C1 segment of cervical spinal cord (tissue), 14 donors: ENCODE results near the gene FOSL2.

ENCODE experiments used
- DNase-seq, 14 donors: peaks; one replicate each; lab custom pipeline; 2025; lab: John Stamatoyannopoulos, UW

FOSL2 gene

DNA sequence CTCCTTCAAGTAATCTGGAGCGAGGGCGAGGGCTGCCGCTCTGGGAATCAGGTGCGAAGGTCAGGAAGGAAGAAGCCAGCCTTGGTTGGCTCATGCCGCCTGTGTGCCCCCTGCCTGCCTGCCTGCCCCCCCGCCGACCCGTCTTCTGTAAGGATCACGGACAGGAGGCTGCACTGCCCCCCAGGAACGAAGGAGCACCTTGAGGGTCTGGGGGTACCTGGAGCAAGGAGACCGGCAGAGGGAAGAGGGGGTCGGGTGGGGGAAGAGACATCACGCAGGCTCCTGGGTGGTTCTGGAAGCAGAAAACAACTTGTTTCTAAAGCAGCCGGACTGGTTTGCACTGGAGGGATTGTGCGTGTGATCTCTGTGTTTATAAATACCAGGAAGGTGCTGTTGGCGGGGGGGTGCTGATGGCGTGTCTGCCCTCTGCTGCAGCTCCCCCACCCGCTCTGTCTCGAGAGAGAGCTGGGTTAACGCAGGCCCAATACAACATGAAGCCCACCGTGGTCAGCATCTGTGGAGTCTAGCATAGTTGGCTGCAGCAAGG lies 1.7 kb downstream of the FOSL2 start:
- DNase-seq: peak in 2 of 14 donors; percentile 32 to 33

DNA sequence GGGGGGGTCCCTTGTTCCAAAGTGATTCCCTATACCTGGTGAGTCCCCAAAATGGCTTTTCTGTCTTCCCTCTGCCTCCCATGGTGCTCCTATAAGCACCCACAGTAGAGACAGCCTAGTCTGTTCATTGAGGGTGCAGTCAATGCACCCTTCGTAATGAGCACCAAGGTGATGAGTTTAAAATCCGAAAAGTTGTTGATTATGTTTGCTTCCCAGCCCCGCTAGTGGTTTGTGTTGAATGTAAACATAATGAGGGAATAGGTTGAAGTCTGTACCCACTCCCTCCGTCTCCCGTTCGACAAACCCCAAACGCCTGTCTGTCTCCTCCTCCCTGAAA lies 2.3 kb downstream of the FOSL2 start:
- no peak for DNase-seq

DNA sequence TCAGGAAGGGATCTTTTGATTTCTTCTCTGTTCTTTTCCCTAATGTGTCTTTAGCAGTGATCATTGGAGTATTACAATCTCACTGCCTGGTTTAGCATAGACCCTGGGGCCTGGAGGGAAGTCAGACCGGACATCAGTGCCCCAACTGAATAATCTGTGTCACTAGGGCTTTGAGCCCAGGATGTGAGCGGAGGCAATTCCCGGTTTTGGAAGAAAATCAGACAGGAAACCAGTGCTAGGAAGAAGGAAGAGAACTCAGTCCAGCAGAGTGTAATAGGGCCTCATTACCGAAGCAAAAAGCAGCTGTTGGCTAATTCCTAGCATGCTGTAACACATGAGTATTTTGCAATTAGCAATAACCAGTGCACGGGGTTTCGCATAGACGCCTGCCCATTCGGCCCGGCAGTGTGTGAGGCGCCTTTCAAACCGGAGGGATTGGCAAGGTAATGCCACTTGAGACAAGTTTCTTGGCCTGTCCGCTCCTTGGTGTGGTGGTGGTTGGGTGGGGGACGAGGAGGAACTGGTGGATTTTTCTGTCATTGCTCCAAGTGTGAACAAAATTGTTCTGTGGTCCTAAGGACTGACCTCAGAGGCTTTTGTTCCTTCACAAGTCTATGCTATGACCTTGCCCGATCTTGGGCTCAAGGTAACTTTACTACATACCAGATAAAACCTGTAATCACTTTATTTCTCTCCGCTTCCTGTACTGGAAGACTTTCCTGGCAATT lies 2.8 kb downstream of the FOSL2 start:
- peak in 6 of 14 donors; percentile 23 to 74 (median 43) for DNase-seq

DNA sequence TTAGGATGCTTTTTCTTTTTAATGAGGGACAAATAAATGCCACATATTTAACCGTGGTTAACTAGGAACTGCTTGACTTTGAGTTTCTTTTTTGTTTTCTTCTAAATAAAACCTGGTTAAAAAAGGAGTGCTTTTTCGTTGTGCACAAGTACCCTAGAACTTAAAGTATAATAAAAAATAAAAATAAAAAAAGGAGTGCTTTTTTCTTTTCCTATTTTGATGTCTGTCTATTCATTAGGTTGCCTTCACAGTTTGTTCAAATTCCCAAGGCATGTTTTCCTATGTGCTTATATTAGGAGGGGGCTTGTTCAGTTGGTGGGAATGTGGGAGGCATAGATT lies 4.4 kb downstream of the FOSL2 start:
- no peak for DNase-seq

DNA sequence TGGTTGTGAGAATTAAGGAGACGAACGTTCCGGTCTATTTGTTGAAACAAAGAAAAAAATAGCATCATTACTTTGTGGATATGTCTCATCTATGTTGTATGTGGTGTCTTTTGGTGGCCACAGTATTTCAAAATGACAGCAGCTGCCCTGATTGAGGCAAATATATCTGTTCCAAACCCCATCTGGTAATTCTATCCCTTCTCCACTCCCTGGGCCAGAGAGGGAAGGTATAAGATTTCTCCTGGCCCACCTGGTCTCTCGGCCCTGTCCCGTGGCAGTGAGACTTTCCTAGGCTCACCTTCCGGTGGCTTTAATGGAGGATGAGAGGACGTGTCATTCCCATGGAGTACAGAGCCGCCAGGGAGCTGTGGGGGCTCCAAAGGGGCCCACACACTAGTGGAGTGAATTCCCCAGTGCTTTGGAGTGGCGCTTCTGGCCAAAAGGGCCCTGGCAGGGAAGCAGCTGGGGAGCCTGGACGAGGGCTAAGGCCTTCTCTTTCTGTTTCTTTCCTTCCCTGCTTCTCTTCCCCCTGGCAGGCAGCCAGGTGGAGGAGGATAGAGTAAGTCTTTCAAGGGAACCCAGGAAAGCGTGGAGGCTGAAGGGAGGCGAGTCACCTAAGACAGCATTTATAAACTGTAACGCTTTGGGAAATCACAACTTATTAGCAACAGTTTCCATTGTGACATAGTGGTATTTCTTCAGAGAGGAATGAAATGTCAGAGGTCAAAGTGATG lies 5.6 kb downstream of the FOSL2 start:
- peak in 3 of 14 donors; percentile 14 to 29 (median 26) for DNase-seq

DNA sequence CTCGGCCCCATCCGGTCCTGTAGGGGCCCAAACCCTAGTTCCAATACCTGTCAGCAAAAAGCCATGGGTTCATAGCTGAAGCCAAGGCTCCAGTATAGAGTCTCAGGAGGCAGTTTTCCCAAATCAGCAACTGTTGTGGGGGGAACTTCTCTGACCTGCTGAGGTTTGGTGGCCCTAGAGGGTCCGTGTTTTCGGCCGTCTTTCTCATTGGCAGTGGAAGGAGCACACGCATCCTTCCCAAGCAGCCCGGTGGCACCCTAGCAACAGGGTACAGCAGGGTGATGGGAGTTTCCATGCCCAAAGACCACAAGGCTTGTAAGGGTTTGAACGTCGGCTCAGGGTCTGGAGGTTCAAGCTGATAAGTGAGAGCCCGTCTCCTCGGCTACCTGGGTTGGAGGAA lies 6.6 kb downstream of the FOSL2 start:
- no peak for DNase-seq

DNA sequence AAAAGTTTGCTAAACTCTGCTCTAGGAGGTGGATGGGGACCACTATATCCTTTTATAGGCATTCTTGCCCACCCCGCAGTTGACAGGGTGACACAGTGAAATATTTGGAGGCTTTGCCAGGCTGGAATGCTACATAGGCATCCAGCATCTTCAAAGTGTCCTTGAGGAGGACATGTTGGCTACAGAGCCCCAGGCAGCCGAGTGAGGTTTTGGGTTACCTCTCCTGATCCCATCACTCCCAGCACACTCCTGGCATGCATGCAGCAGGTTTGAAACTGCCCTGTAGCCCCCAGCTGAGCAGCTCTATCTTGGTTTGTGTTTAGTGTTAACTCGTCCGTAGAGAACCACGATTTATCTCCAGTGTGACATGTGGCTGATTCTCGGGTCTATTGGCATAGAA lies 7.3 kb downstream of the FOSL2 start:
- no peak for DNase-seq

DNA sequence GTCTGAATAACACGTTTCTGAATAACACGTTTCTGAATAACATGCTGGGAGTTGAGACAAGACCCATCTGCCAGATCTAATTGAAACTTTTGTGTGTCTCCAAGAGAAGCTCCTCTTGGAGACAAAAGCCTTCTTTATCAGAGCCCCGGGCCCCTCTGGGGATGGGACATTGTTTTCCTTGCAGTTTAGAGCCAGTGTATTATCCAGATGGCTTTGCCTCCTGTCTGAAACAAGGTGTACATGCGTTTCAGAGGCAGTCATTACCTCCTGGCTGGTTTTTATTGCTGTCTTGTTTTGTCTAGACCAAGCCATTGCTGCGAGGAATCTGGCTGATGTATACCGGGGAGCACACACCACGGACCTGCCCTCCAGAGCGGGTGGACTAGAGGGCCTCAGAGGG lies 7.8 kb downstream of the FOSL2 start:
- no peak for DNase-seq

DNA sequence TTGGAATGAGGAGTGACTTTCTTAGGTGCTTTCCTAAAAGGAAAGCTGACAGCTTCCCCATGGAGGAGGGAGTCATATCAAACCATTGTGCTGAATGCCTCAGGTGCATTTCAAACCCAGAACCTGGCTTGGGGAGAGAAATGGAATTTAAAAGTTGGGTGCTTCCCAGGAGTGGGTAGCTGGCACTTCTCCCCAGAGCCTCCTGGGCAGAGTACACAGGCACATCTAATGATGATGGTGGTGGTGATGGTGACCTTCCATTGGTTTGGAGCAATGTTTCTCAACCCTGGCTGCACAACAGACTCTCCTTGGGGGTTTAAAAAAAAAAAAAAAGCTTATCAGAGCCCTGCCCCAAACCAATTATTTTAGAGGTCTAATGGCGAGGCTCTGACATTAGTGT lies 8.3 kb downstream of the FOSL2 start:
- no peak for DNase-seq

DNA sequence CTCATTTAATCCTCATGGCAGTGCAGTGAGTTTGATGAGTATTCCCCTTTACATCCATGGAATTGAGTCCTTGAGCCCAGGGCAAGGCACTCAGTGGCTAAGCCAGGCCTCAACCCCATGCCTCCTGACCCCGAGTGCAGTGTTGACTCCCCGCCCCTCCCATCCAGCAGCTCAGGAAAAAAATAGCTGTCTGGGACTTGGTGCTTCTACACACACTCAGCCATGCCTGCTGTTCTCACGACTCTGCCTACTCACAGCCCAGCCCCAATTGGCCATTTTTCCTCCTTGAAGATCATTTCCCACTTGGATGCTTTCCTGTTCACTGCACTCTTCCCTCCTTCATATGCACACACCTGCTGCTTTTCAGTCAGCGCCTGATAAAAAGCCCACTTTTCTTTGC lies 8.8 kb downstream of the FOSL2 start:
- DNase-seq: no peak

DNA sequence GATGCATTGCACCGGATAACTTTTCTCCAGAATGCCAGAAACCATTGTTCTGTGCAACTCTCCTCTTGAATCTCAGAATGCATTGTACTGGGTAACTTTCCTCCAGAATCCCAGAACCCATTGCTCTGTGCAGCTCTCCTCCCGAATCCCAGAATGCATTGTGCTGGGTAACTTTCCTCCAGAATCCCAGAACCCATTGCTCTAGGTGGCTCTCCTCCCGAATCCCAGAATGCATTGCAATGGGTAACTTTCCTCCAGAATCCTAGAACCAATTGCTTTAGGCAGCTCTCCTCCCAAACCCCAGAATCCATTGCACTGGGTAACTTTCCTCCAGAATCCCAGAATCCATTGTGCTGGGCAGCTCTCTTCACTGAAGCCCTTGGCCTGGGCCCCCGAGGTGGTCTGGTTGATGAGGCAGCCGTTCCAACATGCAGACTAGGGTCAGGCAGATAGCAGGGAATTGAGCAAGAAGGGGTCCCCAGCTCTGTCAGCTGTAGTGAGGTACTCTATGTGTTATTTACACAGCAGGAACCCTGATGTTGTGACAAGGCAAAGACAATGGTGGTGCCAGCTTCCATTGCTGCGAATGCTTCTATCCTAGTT lies 9.4 kb downstream of the FOSL2 start:
- no peak for DNase-seq

DNA sequence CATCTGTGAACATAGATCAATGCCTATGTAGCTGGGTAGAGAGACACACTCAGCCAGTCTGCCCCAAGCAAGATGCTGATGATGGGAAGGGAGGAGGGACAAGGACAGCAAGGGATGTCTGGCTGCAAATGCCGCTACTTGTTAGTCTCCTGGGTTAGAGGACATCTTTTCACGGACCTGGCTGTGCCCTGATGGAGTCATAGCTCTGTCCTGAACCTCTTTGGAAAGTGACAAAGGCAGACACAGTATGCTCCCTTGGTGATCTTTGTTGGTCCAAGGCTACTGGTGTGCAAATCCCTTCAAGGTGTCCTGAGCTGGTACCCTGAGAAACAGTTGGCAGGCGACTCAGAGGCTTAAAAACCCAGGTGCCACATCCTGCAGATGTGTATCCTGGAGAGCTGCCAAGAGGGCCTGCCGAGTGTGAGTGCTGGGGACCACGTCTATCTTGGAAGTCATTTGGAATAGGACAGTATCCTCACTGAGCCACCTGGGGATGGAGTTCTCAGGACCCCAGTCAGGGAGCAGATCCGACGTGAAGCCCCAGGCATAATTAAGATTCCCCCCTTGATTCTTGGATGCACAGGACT lies 10.8 kb downstream of the FOSL2 start:
- no peak for DNase-seq

DNA sequence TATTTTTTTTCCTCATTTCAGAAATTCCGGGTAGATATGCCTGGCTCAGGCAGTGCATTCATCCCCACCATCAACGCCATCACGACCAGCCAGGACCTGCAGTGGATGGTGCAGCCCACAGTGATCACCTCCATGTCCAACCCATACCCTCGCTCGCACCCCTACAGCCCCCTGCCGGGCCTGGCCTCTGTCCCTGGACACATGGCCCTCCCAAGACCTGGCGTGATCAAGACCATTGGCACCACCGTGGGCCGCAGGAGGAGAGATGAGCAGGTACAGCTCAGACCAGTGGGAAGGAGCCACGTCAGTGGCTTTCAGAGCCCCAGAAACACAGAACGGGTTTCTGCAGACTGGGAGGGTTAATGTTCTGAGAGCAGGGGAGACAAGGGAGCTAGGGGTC lies 11.4 kb downstream of the FOSL2 start:
- DNase-seq: no peak

DNA sequence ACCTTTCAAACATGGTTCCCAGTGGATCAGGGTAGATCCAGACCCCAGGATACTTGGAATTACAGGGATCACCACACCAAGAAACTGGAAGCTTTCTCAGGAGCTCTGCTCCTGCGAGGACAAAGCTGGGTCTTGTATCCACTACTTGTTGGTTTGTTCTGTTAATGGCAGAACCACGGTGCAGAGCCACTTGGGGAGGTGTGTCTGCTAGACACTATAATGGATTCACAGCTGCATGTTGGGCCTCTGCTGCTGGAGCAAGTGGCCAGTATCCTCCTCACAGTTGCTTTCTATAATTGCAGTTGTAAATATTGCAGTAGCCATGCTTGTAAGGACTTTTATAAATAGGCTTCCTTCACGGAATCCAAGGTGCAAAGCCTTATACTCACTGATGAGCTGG lies 12.9 kb downstream of the FOSL2 start:
- DNase-seq: no peak

DNA sequence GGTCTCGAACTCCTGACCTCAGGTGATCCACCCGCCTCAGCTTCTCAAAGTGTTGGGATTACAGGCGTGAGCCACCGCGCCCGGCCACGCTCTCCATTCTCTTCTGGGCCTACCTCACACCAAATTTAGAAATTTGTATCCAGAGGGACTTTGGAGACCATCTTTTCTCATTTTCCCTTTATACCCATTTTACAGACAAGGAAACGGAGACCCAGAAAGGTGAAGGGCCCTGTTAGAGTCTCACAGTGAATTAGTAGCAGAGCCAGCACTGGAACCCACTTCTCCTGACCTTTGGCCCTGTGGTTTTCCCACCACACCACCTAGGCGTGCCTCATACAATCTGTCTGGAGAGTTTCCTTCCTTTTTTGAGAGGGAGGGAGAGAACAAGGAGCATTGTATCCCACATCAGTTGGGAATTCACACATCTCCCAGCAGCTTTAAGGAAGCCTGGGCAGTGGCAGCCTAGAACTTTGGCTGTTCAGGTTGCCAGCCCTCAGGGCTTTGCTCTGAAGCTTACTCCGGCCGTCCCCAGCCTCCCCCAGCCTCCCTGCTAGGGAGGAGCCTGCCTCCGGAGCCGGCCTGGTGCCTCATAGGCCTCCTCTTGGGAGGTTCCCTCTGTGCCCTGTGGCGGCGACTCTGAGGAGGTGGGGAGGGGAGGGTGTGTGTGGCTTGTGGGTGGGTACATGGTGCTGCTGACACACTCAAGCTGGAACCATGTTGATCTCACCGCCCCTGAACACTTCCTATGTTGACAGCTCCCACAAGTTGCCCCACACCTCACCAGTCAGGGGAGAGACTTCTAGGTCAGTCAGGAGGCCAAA lies 13.8 kb downstream of the FOSL2 start:
- DNase-seq: no peak

DNA sequence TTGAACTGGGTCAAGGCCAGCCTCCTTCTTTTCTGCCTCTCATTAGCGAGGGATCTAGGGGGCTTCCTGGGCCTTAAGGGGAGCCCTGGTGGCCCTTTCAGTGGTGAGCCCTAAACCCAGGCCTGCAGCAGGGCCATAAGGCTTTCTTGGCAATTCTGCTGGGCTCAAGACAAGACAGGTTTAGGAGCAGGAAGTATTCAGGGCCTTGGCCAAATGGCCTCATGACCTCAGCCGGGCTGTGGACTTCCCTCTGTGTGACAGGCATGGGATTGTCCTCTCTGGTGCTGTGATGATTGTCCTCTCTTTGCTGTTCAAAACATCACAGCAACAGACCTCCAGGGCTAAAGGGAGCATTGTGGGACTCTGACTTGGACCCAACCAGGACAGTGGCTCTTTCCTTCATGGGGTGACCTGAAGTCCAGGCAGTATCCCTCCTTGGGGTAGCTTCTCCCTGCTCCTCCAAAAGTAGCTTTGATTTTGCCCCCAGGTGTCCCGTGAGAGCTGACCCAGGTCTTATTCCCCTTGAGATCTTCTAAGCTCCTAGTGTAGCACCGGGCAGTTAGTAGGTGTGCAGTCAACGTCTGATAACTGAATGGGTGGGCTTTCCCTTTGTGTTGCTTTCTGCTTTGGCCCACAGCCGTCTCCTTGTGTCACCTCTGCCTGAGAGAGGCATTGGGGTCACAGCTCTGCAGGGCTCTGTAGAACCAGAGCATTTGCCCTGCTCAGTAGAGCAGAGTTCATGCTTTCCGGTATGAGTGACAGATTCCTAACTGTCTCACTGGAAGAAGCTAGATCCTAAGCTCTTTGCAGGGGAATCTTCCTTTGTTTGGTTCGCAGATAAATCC lies 14.7 kb downstream of the FOSL2 start:
- no peak for DNase-seq

DNA sequence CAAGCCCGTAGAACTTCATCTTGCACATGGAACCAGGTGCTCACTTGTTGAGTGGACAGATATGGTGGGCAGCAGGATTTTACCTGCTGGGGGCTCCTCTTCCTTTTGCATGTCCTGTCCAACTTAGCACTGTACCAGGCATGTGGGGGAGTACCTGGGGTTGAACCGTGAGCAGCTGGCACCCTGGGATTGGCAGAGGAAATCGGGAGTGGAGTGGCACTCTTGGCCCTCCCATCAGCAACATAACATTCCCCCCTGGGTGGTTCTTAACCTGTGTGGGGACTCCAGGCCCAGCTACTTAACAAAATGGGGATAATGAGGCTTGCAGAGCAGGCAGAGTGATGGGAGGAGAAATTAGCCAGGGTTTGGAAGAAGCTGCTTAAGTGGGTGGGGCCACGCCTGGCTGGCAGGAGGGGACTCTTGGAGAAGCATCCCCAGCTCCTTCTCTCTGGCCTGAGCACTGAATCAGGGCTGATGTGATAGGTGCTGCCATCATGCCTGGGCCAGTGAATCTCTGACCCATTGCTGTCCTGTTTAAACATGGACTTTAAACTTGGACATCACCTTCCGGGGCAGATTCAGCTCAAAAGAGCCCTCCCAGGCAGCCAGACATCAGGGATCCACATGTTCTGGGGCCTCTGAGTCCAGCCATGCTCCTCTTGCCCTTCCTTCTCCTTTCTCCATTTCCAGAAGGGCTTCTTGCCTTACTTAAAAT lies 15.5 kb downstream of the FOSL2 start:
- DNase-seq: no peak

DNA sequence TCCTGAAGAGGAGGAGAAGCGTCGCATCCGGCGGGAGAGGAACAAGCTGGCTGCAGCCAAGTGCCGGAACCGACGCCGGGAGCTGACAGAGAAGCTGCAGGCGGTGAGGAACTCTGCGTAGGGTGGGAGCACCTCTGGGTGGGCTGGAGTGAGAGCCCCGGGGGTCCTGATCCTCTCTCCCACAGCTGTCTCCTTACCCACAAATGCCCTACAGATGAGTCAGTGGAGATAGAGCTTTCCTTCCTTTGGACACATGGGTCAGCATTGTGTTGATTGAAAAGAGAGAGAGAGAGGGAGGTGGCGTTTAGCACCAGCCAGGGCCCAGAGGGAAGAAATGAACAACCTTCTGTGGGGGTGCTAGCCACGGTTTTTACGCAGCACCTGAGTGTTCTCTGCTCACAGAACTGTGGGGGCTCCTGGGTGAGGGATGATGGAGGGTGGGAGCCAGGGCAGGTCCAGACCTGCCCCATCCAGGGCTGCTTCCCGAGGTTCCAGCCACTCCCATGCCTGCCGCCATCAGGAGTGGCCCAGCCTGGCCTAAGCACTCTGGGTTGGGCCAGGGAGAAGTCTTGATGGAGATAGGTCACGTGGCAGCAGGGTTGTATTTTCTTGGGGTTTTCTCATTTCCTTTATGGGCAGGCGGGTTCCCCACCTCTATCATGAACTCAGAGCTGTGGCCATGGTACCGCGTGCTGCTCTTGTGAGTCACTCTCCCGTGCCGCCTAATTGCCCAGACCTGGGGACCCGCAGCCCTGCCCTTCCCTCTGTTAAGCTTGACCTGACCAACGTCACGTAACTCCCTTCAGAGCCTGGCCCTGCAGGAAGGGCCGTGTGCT lies 16.3 kb downstream of the FOSL2 start:
- no peak for DNase-seq

DNA sequence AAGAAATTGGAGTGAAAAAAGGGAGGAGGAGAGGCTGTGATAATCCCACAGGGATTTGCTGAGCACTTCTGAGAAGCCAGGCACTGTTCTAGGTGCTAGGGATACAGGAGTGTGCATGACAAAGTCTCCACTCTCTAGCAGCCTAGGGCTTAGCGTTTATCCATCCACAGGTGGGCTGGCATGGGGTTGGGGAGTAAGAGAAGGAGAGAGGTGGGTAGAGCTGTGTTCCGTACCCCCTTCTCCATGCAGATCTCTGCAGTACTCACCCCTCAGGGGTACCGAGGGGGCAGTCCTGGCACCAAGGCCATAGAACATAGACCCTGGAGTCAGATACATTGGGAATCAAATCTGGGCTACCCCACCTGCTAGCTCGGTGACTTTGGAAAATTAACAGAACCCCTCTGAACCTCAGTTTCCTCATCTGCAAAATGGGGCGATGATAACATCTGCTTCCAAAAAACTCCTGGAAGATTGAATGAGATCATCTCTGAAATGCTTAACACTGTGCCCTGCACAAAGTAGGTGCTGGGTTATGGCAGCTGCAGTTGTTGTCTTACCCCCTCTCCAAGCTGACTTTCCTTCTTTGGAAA lies 18.6 kb downstream of the FOSL2 start:
- DNase-seq: no peak
